DND-41 (cell line): ENCODE results near the gene POLR1B.

Experiments
- ATAC-seq: fragments of 200-7000 bp; cut with Tn5 transposase; 3 replicates; pipeline ENCODE4 v1.9.1; 2021; ENCODE audit warnings: low read depth; ENCODE audit not compliant: insufficient read depth
- DNase-seq: peaks from one replicate; pipeline ENCODE4 v3.0.0-alpha.2; 2020
- H2AFZ ChIP-seq: 2 replicates; pipeline ENCODE4 v1.6.0; 2012; ENCODE audit warnings: low read depth, low read length
- H3K27ac ChIP-seq: 2 replicates; pipeline ENCODE4 v1.5.1; 2012; ENCODE audit warnings: low read length, inconsistent platforms
- H3K27me3 ChIP-seq: fragments of 200-600 bp; sonication (generic); 2 replicates; pipeline ENCODE4 v1.6.0; 2012; ENCODE audit warnings: low read length, mild to moderate bottlenecking, inconsistent platforms; ENCODE audit not compliant: insufficient read depth, poor library complexity
- H3K36me3 ChIP-seq: 2 replicates; pipeline ENCODE4 v1.5.1; 2012; ENCODE audit warnings: low read length, inconsistent platforms; ENCODE audit not compliant: insufficient read depth
- H3K4me1 ChIP-seq: 2 replicates; pipeline ENCODE4 v1.5.1; 2012; ENCODE audit warnings: mild to moderate bottlenecking, low read length; ENCODE audit not compliant: insufficient read depth
- H3K4me2 ChIP-seq: 2 replicates; pipeline ENCODE4 v1.6.0; 2012; ENCODE audit warnings: mild to moderate bottlenecking, moderate library complexity, low read length, inconsistent platforms; ENCODE audit not compliant: insufficient read depth
- H3K4me3 ChIP-seq, 2 experiments: fragments of 200-600 bp in 1 of 2; shearing (Covaris generic) in 1 of 2; 2 replicates each; pipeline ENCODE4 v1.5.1; 2012 to 2016; ENCODE audit warnings: inconsistent platforms in 2 of 2, low read length in 2 of 2, mild to moderate bottlenecking in 2 of 2, low read depth in 1 of 2, moderate library complexity in 1 of 2
- H3K79me2 ChIP-seq: 2 replicates; pipeline ENCODE4 v1.6.0; 2012; ENCODE audit warnings: low read length, inconsistent platforms; ENCODE audit not compliant: insufficient read depth
- H3K9ac ChIP-seq: 2 replicates; pipeline ENCODE4 v1.6.0; 2012; ENCODE audit warnings: low read depth, mild to moderate bottlenecking, inconsistent platforms, low read length, moderate library complexity
- H3K9me3 ChIP-seq: 2 replicates; pipeline ENCODE4 v1.5.1; 2012; ENCODE audit warnings: low read length, moderate library complexity, mild to moderate bottlenecking, inconsistent platforms; ENCODE audit not compliant: insufficient read depth, severe bottlenecking
- H4K20me1 ChIP-seq: 2 replicates; pipeline ENCODE4 v1.6.0; 2012; ENCODE audit warnings: low read length; ENCODE audit not compliant: insufficient read depth
- EZH2 ChIP-seq: IDR thresholded peaks from 3 replicates; pipeline ENCODE4 v1.6.1; 2012; ENCODE audit warnings: borderline replicate concordance, low read depth, mild to moderate bottlenecking, moderate library complexity, low read length, inconsistent platforms; ENCODE audit not compliant: severe bottlenecking
- TF ChIP-seq, protein P1 (sequence below): IDR thresholded peaks from 2 replicates; pipeline ENCODE4 v1.5.1; 2012; ENCODE audit warnings: borderline replicate concordance, low read length, moderate library complexity, mild to moderate bottlenecking; ENCODE audit not compliant: poor library complexity, severe bottlenecking; ENCODE audit errors: extremely low read depth

POLR1B gene

DNA sequence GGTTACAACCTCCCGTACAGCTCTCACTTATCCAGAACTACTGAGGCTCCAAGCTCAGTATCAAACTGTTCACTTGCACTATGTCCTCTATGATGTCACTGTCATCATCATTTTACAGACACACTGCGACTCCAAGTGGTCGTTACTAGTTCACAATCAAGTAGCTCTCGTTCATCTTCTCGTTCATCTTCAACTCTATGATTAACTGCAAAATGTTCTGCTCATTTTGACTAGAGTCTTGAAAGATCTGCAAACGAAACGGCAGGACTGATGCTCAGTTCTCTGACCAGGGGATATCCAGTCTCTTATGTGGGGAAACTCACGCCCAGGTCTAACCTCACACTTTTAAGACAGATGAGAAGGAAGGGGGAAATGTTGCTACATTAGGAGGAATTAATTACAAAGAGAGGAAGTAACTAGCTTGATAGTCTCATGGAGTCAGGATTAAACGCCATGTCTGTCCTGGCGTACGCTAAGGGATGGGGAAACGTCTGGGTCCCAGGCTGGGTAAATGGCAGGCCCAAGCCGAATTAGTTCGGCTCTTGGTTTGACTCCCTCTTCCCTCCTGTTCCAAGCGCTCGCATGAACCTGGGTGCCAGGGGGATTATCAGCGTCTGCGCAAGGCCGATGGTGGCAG, 41.4 kb downstream of the POLR1B start:
- Histone ChIP-seq H3K27ac (no peak overlapping the region), H3K4me3 (no peak overlapping the region)
- no peak for ATAC-seq

DNA sequence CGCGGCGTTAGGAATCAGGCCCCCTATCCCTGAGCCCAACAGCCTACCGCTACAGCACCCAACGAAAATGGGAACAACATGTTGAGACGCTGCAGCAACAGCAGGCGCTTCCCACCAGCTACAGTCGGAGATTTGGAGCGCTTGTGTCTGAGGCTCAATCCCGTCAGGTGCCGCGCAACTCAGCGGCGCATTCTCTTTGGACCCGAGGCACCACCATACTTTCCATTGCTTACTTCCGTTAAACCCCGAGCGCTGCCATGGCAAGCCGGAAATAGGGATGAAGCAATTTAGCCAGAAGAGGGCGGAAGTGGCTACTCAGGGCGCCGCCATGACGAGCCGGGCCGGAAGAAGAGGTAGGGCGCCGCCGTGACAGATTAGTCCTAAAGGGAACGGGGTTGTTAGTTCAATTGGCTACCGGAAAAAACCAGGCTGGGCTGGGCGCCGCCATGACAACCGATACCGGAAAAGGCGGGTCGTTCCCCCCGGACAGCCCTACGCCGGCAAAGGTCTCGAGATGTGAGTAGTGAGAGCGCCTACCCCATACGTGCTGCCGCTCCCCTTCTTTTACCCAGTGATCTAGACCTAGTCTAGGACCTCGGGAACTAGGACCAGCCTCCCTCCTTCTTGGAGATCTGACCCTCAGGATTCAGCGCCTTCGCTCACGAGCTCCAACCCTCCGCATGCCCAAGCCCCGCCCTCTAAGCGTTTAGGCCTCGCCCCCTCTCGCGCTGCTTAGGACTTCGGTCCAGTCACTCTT, 42.0 kb downstream of the POLR1B start, which contains the start of gene CHCHD5:
CHCHD5 (plus strand) TSS at position 476 of the 757 bp plus-strand sequence; CDS start at position 515, 39 bp downstream.
- no peaks in the 10 kb centered on the region for H3K79me2 ChIP-seq
- no peak within 1 kb of the TSS for H3K27ac ChIP-seq
- ATAC-seq (no peak), DNase-seq (no peak)
- no peak within 1 kb of the TSS for H3K9ac ChIP-seq
- no peaks in the 10 kb centered on the region for H3K4me1 ChIP-seq
- no peak within 1 kb of the TSS for H2AFZ ChIP-seq
- H3K4me2 ChIP-seq, result no peak within 1 kb of the TSS
- H3K27me3 ChIP-seq, result no peaks in the 10 kb centered on the region
- TF ChIP-seq, protein P1, sequence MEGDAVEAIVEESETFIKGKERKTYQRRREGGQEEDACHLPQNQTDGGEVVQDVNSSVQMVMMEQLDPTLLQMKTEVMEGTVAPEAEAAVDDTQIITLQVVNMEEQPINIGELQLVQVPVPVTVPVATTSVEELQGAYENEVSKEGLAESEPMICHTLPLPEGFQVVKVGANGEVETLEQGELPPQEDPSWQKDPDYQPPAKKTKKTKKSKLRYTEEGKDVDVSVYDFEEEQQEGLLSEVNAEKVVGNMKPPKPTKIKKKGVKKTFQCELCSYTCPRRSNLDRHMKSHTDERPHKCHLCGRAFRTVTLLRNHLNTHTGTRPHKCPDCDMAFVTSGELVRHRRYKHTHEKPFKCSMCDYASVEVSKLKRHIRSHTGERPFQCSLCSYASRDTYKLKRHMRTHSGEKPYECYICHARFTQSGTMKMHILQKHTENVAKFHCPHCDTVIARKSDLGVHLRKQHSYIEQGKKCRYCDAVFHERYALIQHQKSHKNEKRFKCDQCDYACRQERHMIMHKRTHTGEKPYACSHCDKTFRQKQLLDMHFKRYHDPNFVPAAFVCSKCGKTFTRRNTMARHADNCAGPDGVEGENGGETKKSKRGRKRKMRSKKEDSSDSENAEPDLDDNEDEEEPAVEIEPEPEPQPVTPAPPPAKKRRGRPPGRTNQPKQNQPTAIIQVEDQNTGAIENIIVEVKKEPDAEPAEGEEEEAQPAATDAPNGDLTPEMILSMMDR, result no peak
- TF ChIP-seq EZH2, result no peak
- H4K20me1 ChIP-seq, result no peaks in the 10 kb centered on the region
- H3K9me3 ChIP-seq, result no peaks in the 10 kb centered on the region
- no peaks in the 10 kb centered on the region for H3K36me3 ChIP-seq
- no peak within 1 kb of the TSS for H3K4me3 ChIP-seq

More for the DNA sequence above, 41.4 kb downstream of the POLR1B start:
- Histone ChIP-seq H3K79me2 (no peaks in the 10 kb centered on the region), H2AFZ (no peak overlapping the region), H3K4me2 (no peak overlapping the region), H3K4me1 (no peaks in the 10 kb centered on the region), H3K9ac (no peak overlapping the region), H4K20me1 (no peaks in the 10 kb centered on the region), H3K9me3 (no peaks in the 10 kb centered on the region), H3K27me3 (no peaks in the 10 kb centered on the region), H3K36me3 (no peaks in the 10 kb centered on the region)
- no peak for TF ChIP-seq EZH2
- TF ChIP-seq, protein P1, result no peak
- no peak for DNase-seq

DNA sequence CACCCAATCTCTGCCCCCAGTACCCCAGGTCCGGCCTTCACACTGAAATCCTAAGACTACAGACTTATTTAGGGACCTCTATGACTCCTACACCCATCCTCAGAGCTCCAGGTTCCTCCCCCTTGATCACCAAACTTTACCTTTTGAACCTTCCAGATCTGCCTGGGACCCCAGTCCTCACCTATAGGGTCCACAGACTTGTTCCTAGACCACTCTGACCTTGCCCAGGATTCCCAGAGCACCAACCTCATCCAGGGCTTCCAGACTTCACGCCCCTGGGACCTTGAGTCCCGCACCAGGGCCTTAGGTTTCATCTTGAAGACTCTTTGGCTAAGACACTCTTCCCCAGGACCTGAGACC, 42.6 kb downstream of the POLR1B start:
- H3K36me3 ChIP-seq, result no peaks in the 10 kb centered on the region
- no peak overlapping the region for H3K27ac ChIP-seq
- no peak for DNase-seq
- no peak overlapping the region for H2AFZ ChIP-seq
- no peak overlapping the region for H3K4me3 ChIP-seq
- H4K20me1 ChIP-seq, result no peaks in the 10 kb centered on the region
- TF ChIP-seq, protein P1, result no peak
- no peak for TF ChIP-seq EZH2
- no peak for ATAC-seq
- H3K4me1 ChIP-seq, result no peaks in the 10 kb centered on the region
- no peak overlapping the region for H3K4me2 ChIP-seq
- H3K9ac ChIP-seq, result no peak overlapping the region
- H3K27me3 ChIP-seq, result no peaks in the 10 kb centered on the region
- no peaks in the 10 kb centered on the region for H3K79me2 ChIP-seq
- no peaks in the 10 kb centered on the region for H3K9me3 ChIP-seq
